Neuron (in vitro differentiated cells): ENCODE results near the gene DRD5.

Experiments
- H2AFZ ChIP-seq: one replicate; pipeline ENCODE4 v1.6.1; 2013; ENCODE audit warnings: low read depth, mild to moderate bottlenecking, inconsistent platforms, low read length, moderate library complexity
- H3K27me3 ChIP-seq: one replicate; pipeline ENCODE4 v1.6.1; 2013; ENCODE audit warnings: low read length; ENCODE audit not compliant: insufficient read depth
- H3K36me3 ChIP-seq: one replicate; pipeline ENCODE4 v1.6.1; 2013; ENCODE audit warnings: low read length; ENCODE audit not compliant: insufficient read depth
- H3K4me1 ChIP-seq: one replicate; pipeline ENCODE4 v1.6.1; 2013; ENCODE audit warnings: low read length; ENCODE audit not compliant: insufficient read depth
- H3K4me3 ChIP-seq: 2 replicates; pipeline ENCODE4 v1.5.1; 2013; ENCODE audit warnings: mild to moderate bottlenecking, low read length, moderate library complexity
- H3K9me3 ChIP-seq: one replicate; pipeline ENCODE4 v1.6.1; 2013; ENCODE audit warnings: low read length

DRD5 gene

GRCh38 chr4:9833421-9833820 lies 52.0 kb downstream of the DRD5 start:
- H3K36me3 ChIP-seq, result no peaks in the 10 kb centered on the region
- no peaks in the 10 kb centered on the region for H3K9me3 ChIP-seq
- no peaks in the 10 kb centered on the region for H3K4me1 ChIP-seq
- no peak overlapping the region for H3K4me3 ChIP-seq
- no peak overlapping the region for H2AFZ ChIP-seq
- no peaks in the 10 kb centered on the region for H3K27me3 ChIP-seq
